IMR-90 (cell line): ENCODE data around the gene CNTFR. TPM values are rescaled to one million over a fixed set of nuclear protein-coding genes. Genes with fewer than 3 reads are reported as not detected.

ENCODE experiments used
- ATAC-seq: fragments of 200-7000 bp; cut with Tn5 transposase; 2 replicates; pipeline ENCODE4 v1.9.1; 2020; ENCODE audit warnings: low read depth, mild to moderate bottlenecking, moderate library complexity
- BruUV-seq: library from RNA; stranded (reverse); fragments of 400-500 nt; replicated peaks from 2 replicates; lab custom pipeline; 2021; lab: Mats Ljungman, UMichigan
- CTCF ChIA-PET: fragments of 300-600 bp; formaldehyde crosslinking; extraction: SDS; loops from one replicate; lab custom pipeline; 2021; ENCODE audit warnings: antibody characterized with exemption; lab: Yijun Ruan, JAX
- POLR2A ChIA-PET: fragments of 300-600 bp; sonication (Branson Sonifier 250); formaldehyde crosslinking; loops from one replicate; lab custom pipeline; 2022; ENCODE audit warnings: antibody characterized with exemption; ENCODE audit not compliant: unreplicated experiment; lab: Charles Lee
- DNase-seq: peaks from one replicate; pipeline ENCODE4 v3.0.0; 2013
- H2AFZ ChIP-seq: replicated peaks from 2 replicates; pipeline ENCODE3; 2013; ENCODE audit warnings: low read length, mild to moderate bottlenecking; ENCODE audit not compliant: poor library complexity
- H2AK5ac ChIP-seq: 2 replicates; pipeline ENCODE4 v1.6.1; 2013; ENCODE audit warnings: low read depth, low read length, inconsistent platforms
- H2AK9ac ChIP-seq: replicated peaks from 2 replicates; pipeline ENCODE3; 2013; ENCODE audit warnings: mild to moderate bottlenecking, low read depth, low read length, moderate library complexity; ENCODE audit not compliant: poor library complexity
- H2BK120ac ChIP-seq: 2 replicates; pipeline ENCODE4 v1.6.1; 2013; ENCODE audit warnings: low read depth, low read length, inconsistent platforms
- H2BK15ac ChIP-seq: 3 replicates; pipeline ENCODE4 v1.6.1; 2013; ENCODE audit warnings: low read depth, low read length, inconsistent platforms
- H2BK20ac ChIP-seq: 2 replicates; pipeline ENCODE4 v1.6.1; 2013; ENCODE audit warnings: low read depth, mild to moderate bottlenecking, inconsistent platforms, low read length, moderate library complexity
- H2BK5ac ChIP-seq: 2 replicates; pipeline ENCODE4 v1.6.1; 2013; ENCODE audit warnings: mild to moderate bottlenecking, low read depth, low read length, inconsistent platforms; ENCODE audit not compliant: poor library complexity, severe bottlenecking
- H3K14ac ChIP-seq: replicated peaks from 2 replicates; pipeline ENCODE4 v1.6.1; 2013; ENCODE audit warnings: low read depth, low read length, inconsistent platforms
- H3K18ac ChIP-seq: 2 replicates; pipeline ENCODE4 v1.6.1; 2013; ENCODE audit warnings: low read depth, low read length, control low read depth
- H3K23ac ChIP-seq: 2 replicates; pipeline ENCODE4 v1.6.1; 2013; ENCODE audit warnings: low read depth, low read length, inconsistent platforms
- H3K27ac ChIP-seq: 2 replicates; pipeline ENCODE4 v1.5.1; 2013; ENCODE audit warnings: mild to moderate bottlenecking, control low read depth, low read length; ENCODE audit not compliant: insufficient read depth
- H3K27me3 ChIP-seq: 2 replicates; pipeline ENCODE4 v1.6.1; 2013; ENCODE audit warnings: low read length; ENCODE audit not compliant: control insufficient read depth, insufficient read depth
- H3K36me3 ChIP-seq: 2 replicates; pipeline ENCODE4 v1.6.1; 2013; ENCODE audit warnings: low read length, mixed read lengths; ENCODE audit not compliant: control insufficient read depth, insufficient read depth
- H3K4ac ChIP-seq: 2 replicates; pipeline ENCODE4 v1.6.1; 2013; ENCODE audit warnings: low read depth, low read length, inconsistent platforms
- H3K4me1 ChIP-seq: 2 replicates; pipeline ENCODE4 v1.6.1; 2013; ENCODE audit warnings: low read length, mixed read lengths; ENCODE audit not compliant: control insufficient read depth, insufficient read depth
- H3K4me2 ChIP-seq: 2 replicates; pipeline ENCODE4 v1.6.1; 2013; ENCODE audit warnings: low read depth, mild to moderate bottlenecking, control low read depth, low read length, moderate library complexity
- H3K4me3 ChIP-seq: 2 replicates; pipeline ENCODE4 v1.5.1; 2013; ENCODE audit warnings: low read depth, mild to moderate bottlenecking, control low read depth, low read length, moderate library complexity; ENCODE audit not compliant: insufficient read depth
- H3K56ac ChIP-seq: 2 replicates; pipeline ENCODE4 v1.6.1; 2013; ENCODE audit warnings: low read length, inconsistent platforms; ENCODE audit not compliant: insufficient read depth; ENCODE audit errors: extremely low read depth
- H3K79me1 ChIP-seq, 2 experiments: 2 replicates each; pipeline ENCODE4 v1.6.1; 2013; ENCODE audit warnings: low read length in 2 of 2, inconsistent platforms in 1 of 2, low read depth in 1 of 2
- H3K9ac ChIP-seq: 2 replicates; pipeline ENCODE4 v1.6.1; 2013; ENCODE audit warnings: low read depth, low read length, control low read depth
- H3K9me1 ChIP-seq: 2 replicates; pipeline ENCODE4 v1.6.1; 2013; ENCODE audit warnings: low read length, inconsistent platforms; ENCODE audit not compliant: insufficient read depth
- H3K9me3 ChIP-seq: 2 replicates; pipeline ENCODE4 v1.6.1; 2013; ENCODE audit warnings: low read length; ENCODE audit not compliant: control insufficient read depth, insufficient read depth
- H4K20me1 ChIP-seq: 2 replicates; pipeline ENCODE4 v1.6.1; 2013; ENCODE audit warnings: low read length, inconsistent platforms; ENCODE audit not compliant: insufficient read depth
- H4K5ac ChIP-seq: 2 replicates; pipeline ENCODE4 v1.6.1; 2013; ENCODE audit warnings: mild to moderate bottlenecking, low read depth, low read length, control low read depth
- H4K8ac ChIP-seq, 2 experiments: 2 replicates each; pipeline ENCODE4 v1.6.1; 2013; ENCODE audit warnings: low read depth in 2 of 2, low read length in 2 of 2, control low read depth in 1 of 2, inconsistent platforms in 1 of 2
- H4K91ac ChIP-seq: 2 replicates; pipeline ENCODE4 v1.6.1; 2013; ENCODE audit warnings: low read depth, low read length, inconsistent platforms; ENCODE audit not compliant: insufficient read depth
- CTCF ChIP-seq: conservative IDR thresholded peaks from 2 replicates; pipeline ENCODE4 v1.5.1; 2012; ENCODE audit warnings: mild to moderate bottlenecking, low read depth, low read length, improper control_type of control experiment
- RAD21 ChIP-seq: IDR thresholded peaks from 2 replicates; pipeline ENCODE4 v1.6.1; 2012; ENCODE audit warnings: low read length, improper control_type of control experiment
- RFX5 ChIP-seq: IDR thresholded peaks from 2 replicates; pipeline ENCODE4 v1.8.0; 2012; ENCODE audit warnings: low read depth, mild to moderate bottlenecking, low read length, moderate library complexity
- SMC3 ChIP-seq: fragments of 150-350 bp; IDR thresholded peaks from 2 replicates; pipeline ENCODE4 v1.6.1; 2016; ENCODE audit warnings: low read depth, mild to moderate bottlenecking, antibody characterized with exemption, low read length, moderate library complexity
- WGBS, 2 experiments: methylation state at CpG; one replicate each; pipeline versions ENCODE4 v1.1.5 to v1.1.7; 2013; ENCODE audit warnings: missing lambda C conversion rate in 2 of 2; ENCODE audit not compliant: insufficient read length in 1 of 2; ENCODE audit errors: extremely low coverage in 2 of 2; 5-methylcytosine and 5-hydroxymethylcytosine counted together
- dilution Hi-C: fragments of 300-500 bp; cut with HindIII; formaldehyde crosslinking; loops from one replicate; pipeline ENCODE4 v1.14.3; 2018; ENCODE audit warnings: low sequenced_read_pairs; ENCODE audit not compliant: unreplicated experiment
- in situ Hi-C: fragments of 300-500 bp; cut with MboI; formaldehyde crosslinking; loops from 3 replicates; pipeline ENCODE4 v1.14.3; 2019; ENCODE audit warnings: low sequenced_read_pairs, inconsistent platforms, mixed read lengths
- intact Hi-C: fragments of 100-400 bp; cut with micrococcal nuclease; formaldehyde crosslinking; loops from 2 replicates; pipeline ENCODE4 v1.10.0; 2022
- polyA plus RNA-seq, 3 experiments: library from polyadenylated mRNA; depleted of rRNA; stranded (reverse); fragments of >200 nt; gene quantifications; 2 replicates each; pipeline ENCODE4 v1.2.3, GENCODE V29; 2012; ENCODE audit warnings: low replicate concordance in 1 of 3
- total RNA-seq: library from RNA; depleted of rRNA; stranded (reverse); fragments of >200 nt; gene quantifications from 2 replicates; pipeline ENCODE4 v1.2.3, GENCODE V29; 2012

CNTFR gene
- total and polyA plus RNA-seq, 2 of the 4 experiments (the other 2 are of a cell fraction) = not detected

DNA sequence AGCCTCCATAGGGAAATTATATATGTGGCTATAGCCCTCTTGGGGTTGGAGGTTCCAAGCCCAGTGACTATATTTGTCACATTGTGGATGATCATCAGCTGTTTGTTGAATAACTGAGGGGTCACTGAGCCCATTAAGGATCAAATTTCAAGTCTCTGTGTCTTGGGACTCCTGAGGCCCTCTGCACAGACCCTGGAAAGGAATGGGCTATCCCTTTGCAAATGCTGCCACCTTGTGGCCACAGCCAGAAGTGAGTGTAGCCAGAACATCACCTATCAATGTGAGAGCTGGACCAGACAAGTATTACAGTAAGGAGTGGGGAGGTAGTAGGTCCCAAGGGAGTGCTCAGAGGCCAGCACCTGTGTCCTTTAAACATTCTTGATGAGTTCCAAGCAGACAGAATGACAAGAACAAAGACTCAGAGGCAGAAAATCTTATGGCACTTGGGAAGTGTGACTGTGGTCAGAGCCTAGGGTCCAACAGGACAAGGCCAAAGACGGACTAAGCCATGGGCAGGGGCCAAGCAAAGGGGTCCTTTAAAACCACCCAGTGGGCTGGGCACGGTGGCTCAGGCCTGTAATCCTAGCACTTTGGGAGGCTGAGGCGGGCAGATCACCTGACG, 14.2 kb upstream of the CNTFR start:
- no TSS peak for BruUV-seq
- no peak overlapping the region for H2AK5ac ChIP-seq
- ChIA-PET CTCF (interaction anchor here (0.5 to 1.5 kb wide), 7 partner anchors 8 to 60 kb away, joined by 3 to 8 read pairs (median 4); no protein-coding TSS in a partner anchor), POLR2A (no interaction called here)
- DNase-seq = peak; percentile 63
- H3K9me1 ChIP-seq = no peaks in the 10 kb centered on the region
- H3K4me1 ChIP-seq = no peaks in the 10 kb centered on the region
- no peaks in the 10 kb centered on the region for H3K9me3 ChIP-seq
- H3K9ac ChIP-seq = no peak overlapping the region
- no peak overlapping the region for H2BK5ac ChIP-seq
- H4K20me1 ChIP-seq = peaks cover 5% of the 10 kb centered on the region; the same call in 1 of the 2 replicates
- H4K5ac ChIP-seq = no peak overlapping the region
- H2AFZ ChIP-seq = peak overlapping the region; percentile 56
- no CpG with 5 or more reads among the region's 4 CpGs for WGBS, 2 experiments
- intact Hi-C loops = loop anchor here (1.0 kb wide), 3 partner anchors 55 to 271 kb away; no protein-coding TSS in a partner anchor
- no peak overlapping the region for H3K18ac ChIP-seq
- no peak overlapping the region for H2BK20ac ChIP-seq
- H4K91ac ChIP-seq = no peak overlapping the region
- H3K36me3 ChIP-seq = no peaks in the 10 kb centered on the region
- dilution Hi-C loops = no loop called here
- H3K27me3 ChIP-seq = peaks cover 55% of the 10 kb centered on the region
- no peak overlapping the region for H3K4me2 ChIP-seq
- peak; percentile 97 for ATAC-seq
- in situ Hi-C loops = loop anchor here (5.0 to 10.0 kb wide), 2 partner anchors 169 to 196 kb away; no protein-coding TSS in a partner anchor
- H2BK120ac ChIP-seq = no peak overlapping the region
- TF ChIP-seq CTCF (peak; percentile 90), RFX5 (no peak), SMC3 (peak; percentile 81), RAD21 (peak; percentile 94)
- no peak overlapping the region for H3K27ac ChIP-seq
- H3K23ac ChIP-seq = no peak overlapping the region
- H3K4ac ChIP-seq = no peak overlapping the region
- no peak overlapping the region for H3K14ac ChIP-seq
- no peak overlapping the region for H2BK15ac ChIP-seq
- H3K79me1 ChIP-seq = no peaks in the 10 kb centered on the region
- H4K8ac ChIP-seq = no peak overlapping the region
- H2AK9ac ChIP-seq = peak overlapping the region; percentile 57
- H3K4me3 ChIP-seq = no peak overlapping the region
- no peak overlapping the region for H3K56ac ChIP-seq
